SKM-1 treated with dmso at 0.1 percent for 144 hours (cell line): ENCODE results near the gene KMT2A.
"Not testable (repeated sequence)": the region's sequence is repeated elsewhere in the genome, so short reads cannot be mapped to it uniquely, and the experiment has no call there.

Source experiments
- DNase-seq: peaks from one replicate; lab custom pipeline; 2025; ENCODE audit not compliant: unreplicated experiment; lab: John Stamatoyannopoulos, UW

The KMT2A gene

DNA sequence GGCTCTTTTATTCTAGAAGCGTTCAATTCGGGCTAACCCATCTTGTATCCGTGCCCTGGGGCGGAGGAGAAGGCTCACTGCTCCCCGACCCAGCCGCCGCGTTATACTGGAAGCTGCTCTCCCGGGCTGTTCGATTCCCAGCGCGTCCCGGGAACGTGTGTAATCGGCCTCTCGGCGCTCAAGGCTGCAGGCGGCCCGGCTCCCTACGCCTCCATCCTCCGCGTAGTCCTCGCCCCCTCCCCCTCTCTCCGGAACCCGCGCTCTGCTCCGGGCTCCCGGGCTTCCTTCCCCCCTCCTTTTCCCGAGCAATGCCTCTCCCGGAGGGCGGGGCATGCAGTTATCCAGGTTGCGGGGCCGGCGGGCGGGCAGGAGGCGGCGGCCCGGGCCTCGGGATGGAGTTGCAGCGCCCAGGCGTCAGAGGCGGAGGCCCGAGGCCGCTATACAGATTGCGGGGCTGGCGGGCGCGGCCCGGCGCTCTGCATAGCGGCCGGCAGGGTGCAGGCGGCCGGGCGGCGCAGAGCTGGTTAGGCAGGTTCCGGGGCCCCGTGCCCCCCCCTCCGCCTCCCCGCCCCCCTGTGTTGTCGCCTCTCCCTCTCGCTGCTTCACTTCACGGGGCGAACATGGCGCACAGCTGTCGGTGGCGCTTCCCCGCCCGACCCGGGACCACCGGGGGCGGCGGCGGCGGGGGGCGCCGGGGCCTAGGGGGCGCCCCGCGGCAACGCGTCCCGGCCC lies at the start of gene KMT2A:
KMT2A (plus strand) TSS at position 600 of the 732 bp plus-strand sequence; CDS start at position 621, 21 bp downstream.
- peak; percentile 94 for DNase-seq

DNA sequence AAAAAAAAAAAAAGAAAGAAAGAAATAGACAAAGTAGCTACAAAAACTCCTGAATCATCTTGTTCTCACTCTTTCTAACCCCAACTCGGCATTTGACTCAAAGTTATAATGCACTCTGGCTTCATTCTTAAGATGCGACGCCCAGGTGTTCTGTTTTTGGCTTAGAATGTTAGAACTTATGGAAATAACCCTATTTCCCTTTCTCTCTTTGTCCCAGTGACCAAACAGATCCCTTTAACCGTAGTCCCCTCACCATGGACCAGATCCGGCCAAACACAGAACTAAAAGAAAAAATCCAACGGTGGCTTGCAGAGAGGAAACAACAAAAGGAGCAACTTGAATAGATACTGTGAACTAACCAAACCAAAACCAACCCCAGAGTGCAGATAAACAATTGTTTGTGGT lies 40.2 kb upstream of the KMT2A start:
- DNase-seq, result no peak

DNA sequence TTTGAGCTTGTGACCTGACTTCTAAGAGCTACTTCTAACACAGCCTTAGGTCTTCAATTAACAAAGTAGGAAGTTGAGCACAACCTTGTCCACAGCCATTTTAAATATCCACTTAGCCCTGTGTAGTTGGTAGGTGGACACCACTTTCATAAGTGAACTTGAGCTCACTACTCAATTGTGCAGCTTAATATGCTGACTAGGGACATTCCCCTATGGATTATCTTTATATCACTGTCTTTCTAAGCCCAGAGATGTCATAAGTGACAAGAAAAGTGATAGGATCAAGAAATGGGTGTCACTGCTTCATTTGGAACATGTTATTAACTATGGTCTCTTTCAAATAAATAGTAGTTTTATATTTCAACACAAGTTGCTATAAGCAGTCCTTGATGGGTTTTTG lies 38.8 kb upstream of the KMT2A start:
- DNase-seq, result no peak

DNA sequence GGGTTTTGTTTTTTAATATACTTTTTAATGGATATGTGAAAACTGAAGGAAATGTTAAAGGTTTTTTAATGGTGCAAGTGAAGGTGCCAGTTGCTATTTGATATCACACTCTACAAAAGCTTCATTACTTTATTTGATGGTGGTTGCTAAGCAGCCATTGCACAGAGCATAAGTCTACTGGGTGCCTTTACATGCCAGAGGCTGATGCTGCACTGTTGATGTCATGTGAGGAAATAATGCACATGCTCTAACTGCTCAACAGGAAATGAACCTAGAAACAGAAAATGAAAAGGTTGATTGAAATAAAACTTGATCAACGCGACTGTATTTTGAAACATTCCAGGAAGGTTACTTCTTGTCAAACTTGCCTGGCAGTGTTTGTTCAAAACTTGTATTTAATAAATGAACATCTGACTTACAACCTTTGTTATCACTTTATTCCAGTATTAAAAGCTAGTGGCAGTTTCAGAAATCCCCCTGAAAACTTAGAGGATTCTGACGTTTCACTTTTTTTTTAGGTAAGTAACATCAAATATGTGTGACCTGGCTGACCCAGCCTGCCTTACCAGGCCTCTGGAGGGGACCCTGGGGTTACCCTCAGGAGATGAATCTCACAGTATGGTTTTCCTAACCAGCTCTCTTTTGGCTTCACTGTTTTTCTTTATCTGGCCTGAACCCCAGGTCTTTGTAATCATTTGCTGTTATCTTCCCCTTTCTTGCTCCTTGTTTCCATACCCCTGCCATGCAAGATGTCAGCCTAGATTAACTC lies 37.3 kb upstream of the KMT2A start:
- no peak for DNase-seq

DNA sequence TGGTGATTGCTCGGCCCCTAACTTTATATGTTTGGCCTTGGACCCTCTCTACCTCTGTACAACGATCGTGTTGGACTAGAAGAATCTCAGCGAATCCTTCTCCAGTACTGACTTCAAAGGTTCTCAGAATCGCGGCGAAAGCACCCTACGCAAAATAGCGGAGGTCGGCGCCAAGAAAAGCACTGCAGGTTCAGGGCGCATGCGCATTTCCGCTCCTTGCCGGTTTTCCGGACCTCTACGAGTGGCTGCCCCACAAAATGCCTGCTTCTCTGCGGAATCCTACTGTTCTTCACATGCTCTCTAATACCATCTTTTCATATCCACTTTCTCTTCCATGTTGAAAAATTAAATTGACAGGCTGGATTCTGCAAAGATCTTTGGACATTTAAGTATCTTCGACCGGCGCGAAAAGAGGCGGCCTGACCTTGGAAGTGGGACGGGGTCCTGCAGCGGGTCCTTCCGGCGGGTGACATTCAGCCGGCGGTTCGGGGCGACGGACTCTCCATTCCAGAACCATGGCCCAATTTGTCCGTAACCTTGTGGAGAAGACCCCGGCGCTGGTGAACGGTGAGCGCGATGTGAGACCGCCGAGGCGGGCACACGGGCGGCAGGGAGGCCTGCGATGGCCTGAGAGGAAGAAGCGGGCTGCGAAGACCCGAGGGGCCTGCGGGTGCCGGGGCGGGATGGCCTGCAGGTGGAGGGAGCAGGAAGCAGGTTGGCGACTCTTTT lies 35.0 kb upstream of the KMT2A start, which contains the start of gene ATP5MG:
ATP5MG (plus strand) TSS at position 456 of the 729 bp plus-strand sequence; CDS start at position 516, 60 bp downstream.
- DNase-seq, result peak; percentile 87

DNA sequence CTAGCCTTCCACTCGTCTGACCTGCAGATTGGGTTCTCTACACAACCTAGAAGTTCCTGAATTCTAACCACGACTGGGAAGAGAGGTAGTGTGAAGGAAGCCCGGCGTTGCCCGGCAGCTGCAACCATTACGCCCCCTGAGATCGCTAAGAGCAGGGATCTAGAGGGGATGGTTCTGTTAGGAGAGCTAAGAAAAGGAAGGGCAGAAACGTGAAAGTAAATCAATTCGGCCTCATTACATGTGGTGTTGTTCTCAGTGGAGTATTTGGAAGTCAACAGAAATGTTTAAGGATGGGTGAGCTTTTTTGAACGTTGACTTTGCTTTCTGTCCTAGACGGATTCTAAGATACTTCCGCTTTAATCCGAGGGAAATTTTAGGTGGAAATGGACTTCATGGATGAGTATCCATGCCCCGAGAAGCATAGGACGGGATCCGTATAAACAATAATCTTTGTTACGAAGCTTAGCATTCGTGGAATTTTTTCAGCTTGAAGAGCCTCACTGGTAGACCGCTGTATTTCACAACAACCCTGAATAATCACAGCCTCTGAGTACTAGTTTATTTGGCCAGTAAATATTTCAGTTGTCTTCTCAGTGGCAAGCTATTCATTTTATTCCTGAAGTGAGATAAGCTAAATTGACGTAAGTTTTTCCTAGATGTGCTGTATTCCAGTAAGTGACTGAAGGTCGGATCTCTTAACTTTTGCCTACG lies 34.3 kb upstream of the KMT2A start:
- no peak for DNase-seq

DNA sequence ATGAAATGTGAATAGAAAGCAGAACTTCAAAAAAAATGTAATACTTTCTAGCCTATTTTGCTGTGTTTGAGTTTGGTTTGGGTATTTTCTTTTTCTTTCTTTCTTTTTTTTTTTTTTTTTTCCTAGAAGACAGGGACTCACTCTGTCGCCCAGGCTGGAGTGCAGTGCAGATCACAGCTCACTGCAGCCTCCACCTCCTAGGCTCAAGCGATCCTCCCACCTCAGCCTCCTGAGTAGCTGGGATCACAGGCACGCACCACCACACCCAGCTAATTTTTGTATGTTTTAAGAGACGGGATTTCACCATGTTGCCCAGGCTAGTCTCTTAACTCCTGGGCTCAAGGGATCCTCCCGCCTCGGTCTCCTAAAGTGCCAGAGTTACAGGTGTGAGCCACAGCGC lies 33.7 kb upstream of the KMT2A start:
- not testable (repeated sequence) for DNase-seq

DNA sequence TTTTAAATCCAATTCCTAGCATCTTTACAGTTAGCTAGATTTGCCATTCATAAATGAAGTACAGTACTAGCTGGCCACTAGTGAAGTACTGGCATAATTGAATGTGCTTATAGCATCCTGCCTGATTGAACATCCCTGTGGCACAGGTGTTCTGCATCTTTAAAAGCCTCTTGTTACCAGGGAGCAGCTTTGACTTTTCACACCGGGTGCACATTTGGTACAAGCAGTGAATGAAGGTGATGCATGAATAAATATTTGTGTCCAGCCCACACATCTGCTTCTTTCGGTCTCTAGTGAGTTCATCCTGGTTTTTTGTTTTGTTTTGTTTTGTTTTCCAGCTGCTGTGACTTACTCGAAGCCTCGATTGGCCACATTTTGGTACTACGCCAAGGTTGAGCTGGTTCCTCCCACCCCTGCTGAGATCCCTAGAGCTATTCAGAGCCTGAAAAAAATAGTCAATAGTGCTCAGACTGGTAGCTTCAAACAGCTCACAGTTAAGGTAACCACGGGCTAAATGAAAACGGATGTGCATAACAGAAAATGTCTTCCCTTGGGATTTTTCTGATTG lies 29.6 kb upstream of the KMT2A start:
- no peak for DNase-seq

DNA sequence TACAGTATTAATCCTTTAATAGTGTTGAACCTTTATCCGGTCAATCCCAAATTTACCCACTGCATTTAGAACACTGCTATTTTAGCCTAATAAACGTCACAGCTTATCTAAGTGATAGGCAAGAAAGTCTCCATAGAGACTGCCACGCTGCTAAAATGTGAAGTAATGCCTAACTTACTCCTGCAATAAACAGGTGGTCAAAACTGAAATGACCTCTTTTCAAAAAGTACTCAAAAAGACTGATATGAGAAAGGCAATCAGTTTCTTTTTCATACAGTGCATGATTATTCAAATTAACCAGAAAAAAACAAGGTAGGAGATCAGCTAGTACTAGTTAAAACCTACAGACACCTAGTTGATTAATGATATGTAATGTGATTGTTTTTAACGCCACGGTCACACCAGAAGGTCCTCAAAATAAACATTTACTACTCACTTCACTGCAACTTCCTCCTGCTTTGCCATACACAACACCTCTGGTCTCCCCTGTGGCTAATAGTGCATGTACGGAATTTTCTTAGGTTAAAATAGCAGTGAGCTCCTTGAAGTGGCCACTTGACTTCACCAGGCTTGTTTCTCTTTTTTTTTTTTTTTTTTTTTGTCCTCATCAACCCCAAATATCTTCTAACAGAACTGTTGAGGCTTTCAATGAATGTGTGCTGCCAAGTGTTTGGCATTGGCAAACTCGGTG lies 26.1 kb upstream of the KMT2A start:
- DNase-seq, result no peak

DNA sequence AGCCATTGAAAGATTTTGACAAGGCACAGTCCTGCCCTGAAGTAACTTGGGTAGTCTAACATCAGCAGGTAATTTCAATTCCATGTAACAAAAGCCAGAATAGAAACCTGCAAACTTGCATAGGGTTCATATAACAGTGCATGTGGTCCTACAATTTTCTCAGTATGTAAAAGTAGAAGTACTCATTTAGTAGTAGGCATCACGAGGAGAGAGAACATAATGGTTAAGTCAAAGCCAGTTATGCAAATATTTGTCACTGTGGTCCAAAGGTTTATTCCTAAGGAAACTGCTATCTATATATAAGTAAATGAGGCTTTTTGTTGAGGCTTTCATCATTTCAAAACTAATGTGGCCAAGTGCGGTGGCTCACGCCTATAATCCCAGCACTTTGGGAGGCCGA lies 24.8 kb upstream of the KMT2A start:
- no peak for DNase-seq

DNA sequence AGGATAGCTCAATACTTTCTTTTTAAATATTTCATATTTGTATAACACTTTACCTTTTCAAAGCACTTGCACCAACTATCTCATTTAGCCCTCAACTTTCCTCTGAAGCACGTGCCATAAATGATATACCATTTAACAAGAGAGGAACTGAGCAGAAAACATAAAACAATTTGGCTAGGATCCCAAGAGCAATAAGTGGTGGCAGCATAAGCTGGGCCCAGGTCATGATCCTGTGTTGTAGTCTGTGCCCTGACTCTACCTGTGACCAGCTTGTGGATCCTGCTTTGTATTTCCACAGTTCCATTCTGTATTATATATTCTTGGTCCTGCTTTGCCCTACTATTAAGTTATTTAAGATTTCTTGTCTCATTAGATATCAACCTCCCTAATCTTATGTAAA lies 23.4 kb upstream of the KMT2A start:
- DNase-seq, result no peak

DNA sequence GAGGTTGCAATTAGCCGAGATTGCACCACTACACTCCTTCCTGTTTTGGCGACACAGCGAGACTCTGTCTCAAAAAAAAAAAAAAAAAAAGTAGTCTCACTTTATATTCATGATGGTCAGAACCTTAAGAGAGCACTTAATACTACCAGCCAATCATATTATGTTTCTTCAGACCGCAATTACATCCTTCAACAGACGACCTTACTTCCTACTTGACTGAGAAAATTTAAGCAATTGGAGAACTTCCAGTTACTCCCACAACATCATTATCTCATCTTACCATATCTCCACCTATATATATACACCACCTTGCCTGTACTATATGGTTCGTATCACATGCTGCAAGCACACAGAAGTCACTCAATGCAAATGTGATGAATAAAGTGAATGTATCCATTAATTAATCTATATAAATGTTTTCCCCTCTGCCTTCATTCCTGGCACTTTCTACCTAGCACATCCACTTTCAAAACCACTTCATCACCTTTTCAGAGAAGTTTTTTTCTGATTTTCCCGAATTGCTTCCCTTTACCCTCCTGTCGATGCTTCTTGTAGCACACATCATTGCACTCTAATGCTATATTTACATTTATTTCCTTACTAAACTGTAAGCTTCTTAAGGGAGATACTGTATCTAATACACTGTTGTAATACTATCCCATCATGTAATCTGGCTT lies 21.1 kb upstream of the KMT2A start:
- DNase-seq, result peak; percentile 33

DNA sequence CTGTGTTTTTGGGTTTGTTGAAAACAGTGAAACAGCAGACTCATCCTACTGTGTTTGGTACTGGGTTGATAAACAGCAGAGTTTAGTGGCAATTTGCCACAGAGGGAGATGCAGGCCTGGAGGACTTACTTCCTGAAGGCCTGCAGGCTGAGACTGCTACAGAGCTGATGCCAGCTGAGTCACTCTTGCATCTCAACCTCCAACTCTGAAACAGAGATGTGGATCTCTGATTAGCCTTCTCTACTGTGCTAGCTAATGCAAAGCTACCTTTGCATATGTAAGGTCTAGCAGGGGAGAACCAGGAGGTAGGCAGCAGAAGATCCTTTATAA lies 20.6 kb upstream of the KMT2A start:
- DNase-seq, result no peak

DNA sequence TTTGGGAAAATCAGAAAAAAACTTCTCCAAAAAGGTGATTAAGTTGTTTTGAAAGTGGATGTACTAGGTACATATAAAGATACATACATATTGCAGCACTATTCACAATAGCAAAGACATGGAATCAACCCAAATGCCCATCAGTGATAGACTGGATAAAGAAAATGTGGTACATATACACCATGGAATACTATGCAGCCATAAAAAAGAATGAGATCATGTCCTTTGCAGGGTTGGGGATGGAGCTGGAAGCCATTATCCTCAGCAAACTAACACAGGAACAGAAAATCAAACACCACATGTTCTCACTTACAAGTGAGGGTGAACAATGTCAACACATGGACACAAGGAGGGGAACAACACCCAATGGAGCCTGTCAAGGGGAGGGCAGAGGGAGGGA lies 19.4 kb upstream of the KMT2A start:
- not testable (repeated sequence) for DNase-seq

DNA sequence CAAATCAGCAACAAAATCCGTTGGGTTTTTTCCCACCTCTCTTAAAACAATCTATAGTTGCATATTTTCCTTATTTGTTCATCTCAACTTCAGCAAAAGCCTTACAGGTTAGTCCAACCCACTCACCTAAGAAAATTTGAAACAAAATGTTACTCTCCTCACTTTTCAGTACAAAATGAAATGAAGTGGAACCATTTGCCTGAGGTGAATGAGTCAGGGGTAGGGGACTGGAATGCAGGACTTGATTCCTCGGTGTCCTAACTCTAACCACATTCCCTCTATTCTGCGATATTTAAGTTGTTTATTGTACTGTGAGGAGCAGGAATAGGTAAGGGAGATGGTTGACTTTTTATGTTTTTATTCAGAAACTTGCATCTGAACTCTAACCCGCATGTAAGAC lies 18.5 kb upstream of the KMT2A start:
- DNase-seq, result no peak

DNA sequence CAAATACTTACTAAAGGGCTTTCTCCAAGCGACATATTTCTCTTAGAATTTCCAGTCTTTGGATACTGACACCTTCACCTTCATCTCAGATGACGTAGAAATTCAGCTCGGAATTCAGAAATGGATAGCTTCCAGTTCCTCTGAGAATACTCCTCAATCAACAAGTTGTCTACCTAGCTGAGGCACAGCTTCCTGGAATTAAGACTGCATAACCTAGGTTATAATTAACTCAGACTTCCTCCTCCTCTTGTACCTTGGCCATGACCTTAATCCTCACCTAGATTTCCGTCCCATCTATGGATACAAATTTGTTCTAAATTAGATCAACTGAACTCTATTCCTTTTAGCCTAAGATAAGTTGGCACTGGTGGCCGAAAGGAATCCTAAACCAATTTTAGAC lies 17.5 kb upstream of the KMT2A start:
- no peak for DNase-seq

DNA sequence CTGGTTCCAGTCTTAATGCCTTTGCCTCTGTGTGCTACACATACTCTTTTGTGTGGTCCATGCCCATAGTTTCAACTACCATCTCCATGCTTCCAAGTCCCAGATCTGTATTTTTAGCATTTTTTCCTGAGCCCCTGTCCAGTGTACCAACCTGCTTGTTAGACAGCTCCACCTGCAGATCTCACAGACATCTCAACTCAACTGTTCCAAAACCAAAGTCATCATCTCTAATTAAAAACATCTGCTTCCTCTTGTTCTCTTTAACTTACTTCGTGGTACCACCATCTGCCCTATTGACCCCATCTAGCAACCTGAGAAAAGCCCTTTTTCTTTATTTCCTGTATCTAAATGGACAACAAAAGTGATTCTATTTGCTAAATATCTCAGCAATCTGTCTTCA lies 8.6 kb upstream of the KMT2A start:
- DNase-seq, result no peak

DNA sequence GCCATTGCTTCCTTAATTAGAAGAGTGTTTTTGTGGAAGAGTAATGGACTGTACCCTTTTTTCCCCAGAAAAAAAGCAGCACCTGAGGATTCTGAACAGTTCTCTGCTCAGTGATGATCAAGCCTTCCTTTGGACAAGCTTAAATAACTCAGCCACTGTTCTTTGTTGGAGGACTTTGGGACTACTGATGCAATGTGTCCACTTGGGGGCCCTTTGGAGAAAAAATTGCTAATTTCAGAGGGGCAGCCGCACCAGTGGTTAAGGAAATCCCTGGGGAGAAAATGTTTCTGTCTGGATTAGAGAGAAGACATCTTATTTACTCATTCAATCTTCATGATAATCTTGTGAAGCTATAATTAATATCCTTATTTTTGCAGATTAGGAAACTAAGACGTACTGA lies 5.3 kb upstream of the KMT2A start:
- DNase-seq, result no peak

DNA sequence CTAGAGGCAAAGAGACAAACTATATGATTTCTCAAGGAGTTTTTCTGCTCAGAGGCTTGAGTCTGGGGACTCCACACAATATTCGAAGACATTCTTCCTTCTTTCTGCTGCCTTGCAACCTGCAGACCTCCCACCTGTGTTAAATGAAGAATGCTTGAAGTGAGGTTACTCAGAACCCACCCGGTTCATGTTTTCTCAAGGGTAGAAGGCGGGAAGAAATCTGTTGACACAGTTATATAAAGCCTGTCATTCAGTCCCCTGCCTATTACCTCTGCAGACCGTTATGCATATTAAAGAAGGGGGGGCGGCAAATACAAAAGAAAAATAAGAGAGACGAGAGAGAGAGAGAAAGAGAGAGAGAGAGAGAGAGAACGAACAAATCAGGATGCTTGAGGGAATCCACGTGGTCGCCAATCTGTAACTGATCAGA lies 2.2 kb upstream of the KMT2A start:
- DNase-seq, result no peak
